GM08714 (cell line): Measurements from ENCODE around the gene KRTAP5-7.
"Not testable (repeated sequence)": the region's sequence is repeated elsewhere in the genome, so short reads cannot be mapped to it uniquely, and the experiment has no call there.

Experiments used
- H3K4me3 ChIP-seq: fragments of 200-500 bp; sonication (Bioruptor generic); 2 replicates; pipeline ENCODE4 v1.5.1; 2014; ENCODE audit warnings: mild to moderate bottlenecking, low read length, inconsistent platforms
- ZNF274 ChIP-seq: IDR thresholded peaks from 2 replicates; pipeline ENCODE4 v1.6.1; 2012; ENCODE audit warnings: mild to moderate bottlenecking, low read depth, low read length

The KRTAP5-7 gene

DNA sequence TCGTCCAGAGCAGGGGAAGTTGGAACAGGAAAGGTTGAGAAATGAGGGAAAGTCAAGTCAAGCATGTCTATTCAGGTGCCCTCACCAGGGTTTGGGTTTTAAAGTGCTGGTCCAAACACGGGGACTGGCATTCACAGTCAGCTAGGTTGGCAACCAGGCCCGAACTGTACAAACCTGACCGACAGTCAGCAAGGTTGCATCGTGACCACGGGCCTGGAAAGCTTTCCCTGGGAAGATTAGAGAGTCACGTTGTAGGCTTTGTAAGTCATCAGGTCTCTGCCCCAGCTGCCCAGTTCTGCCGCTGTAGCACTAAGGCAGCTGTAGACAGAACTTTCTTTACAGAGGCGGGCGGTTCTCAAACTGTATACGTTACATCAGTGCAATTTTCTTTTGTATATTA lies 45.7 kb downstream of the KRTAP5-7 start:
- no peak for TF ChIP-seq ZNF274
- H3K4me3 ChIP-seq = no peak overlapping the region

DNA sequence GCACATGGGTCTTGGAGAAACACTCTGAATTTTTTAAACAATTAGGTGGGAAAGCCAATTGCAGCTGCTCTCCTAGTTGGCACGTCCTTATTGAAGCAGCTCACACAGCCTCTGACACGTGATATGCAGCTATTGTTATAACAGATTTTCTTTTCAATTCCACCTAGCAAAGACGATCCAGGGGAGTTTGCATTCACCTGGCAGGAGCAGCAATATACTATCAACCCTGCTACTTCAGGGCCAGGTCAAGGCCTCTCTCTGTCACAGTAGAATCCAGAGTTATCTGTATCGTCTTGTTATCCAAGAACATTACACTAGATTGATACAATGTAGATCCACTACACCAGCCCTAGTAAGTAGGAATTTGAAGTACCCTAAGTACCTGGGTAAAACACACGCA lies 47.4 kb downstream of the KRTAP5-7 start:
- H3K4me3 ChIP-seq = no peak overlapping the region
- TF ChIP-seq ZNF274 = no peak

- no peak for TF ChIP-seq ZNF274
- H3K4me3 ChIP-seq = no peak overlapping the region
Measured at GRCh38 chr11:71575723-71576424, 48.8 kb downstream of the KRTAP5-7 start.

DNA sequence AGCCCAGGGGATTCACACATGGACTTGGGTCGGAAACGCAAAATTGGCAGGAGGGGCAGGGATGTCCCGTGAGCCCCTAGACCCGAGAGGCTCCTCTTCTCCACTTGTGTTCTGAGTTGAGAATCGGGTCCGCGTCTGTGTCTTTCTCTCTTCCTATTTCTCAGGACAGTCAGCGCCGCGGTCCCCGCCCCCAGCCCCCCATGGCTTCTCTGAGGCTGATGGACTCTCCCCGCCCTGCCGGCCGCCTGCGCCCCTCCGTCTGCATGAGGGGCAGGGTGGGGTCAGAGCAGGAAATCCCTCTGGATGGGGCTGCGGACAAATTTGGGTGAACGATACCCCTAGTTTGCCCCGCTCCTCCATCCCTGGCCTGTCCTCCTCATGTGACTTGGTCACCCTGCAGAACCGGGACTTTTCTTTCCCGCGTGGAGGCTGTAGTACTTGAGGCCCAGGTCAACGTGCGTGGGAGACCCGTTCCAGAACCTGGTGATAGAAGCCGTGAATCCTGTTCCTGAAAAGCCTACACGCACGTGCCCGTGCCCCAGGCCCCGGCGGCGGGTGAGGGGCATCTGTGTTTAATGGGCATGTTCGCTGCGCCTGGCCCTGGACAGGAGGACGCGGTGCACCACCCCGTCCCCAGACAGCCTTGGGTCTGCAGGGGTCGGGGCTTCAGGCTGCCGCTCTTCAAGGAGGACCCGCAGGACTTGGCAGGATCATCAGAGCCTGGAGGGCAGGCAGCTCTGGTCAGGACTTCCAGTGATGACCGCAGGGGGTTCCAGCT lies 49.8 kb downstream of the KRTAP5-7 start:
- not testable (repeated sequence) for H3K4me3 ChIP-seq

GRCh38 chr11:71577469-71578004 lies 50.5 kb downstream of the KRTAP5-7 start:
- H3K4me3 ChIP-seq = no peak overlapping the region
- TF ChIP-seq ZNF274 = no peak
